GM10266 (cell line): Measurements from ENCODE around the gene SLC22A5.

Experiments used
- DNase-seq: peaks from one replicate; pipeline ENCODE4 v3.0.0; 2012; ENCODE audit errors: extremely low spot score
- CTCF ChIP-seq: IDR thresholded peaks from 2 replicates; pipeline ENCODE4 v1.5.1; 2012; ENCODE audit warnings: mild to moderate bottlenecking, low read depth; ENCODE audit not compliant: control insufficient read depth, insufficient read depth; ENCODE audit errors: missing control alignments

SLC22A5 gene

GRCh38 chr5:132418881-132419280 lies 49.4 kb downstream of the SLC22A5 start:
- no peak for DNase-seq
- no peak for TF ChIP-seq CTCF

GRCh38 chr5:132419502-132420468 lies 50.3 kb downstream of the SLC22A5 start:
- peak; percentile 71 for DNase-seq
- peak; percentile 89 for TF ChIP-seq CTCF

GRCh38 chr5:132420706-132421272 lies 51.3 kb downstream of the SLC22A5 start:
- TF ChIP-seq CTCF, result no peak
- peak; percentile 54 for DNase-seq

- TF ChIP-seq CTCF, result no peak
- DNase-seq, result no peak
These were observed 52.0 kb downstream of the SLC22A5 start for GRCh38 chr5:132421462-132421861.

GRCh38 chr5:132422720-132423437 lies 53.4 kb downstream of the SLC22A5 start:
- no peak for TF ChIP-seq CTCF
- DNase-seq, result no peak

- DNase-seq, result no peak
- no peak for TF ChIP-seq CTCF
These were observed 54.0 kb downstream of the SLC22A5 start for GRCh38 chr5:132423438-132423898.
